GM12878 (cell line): Measurements from ENCODE around the gene PBRM1. TPM values are rescaled to one million over a fixed set of nuclear protein-coding genes. Genes with fewer than 3 reads are reported as not detected.

ENCODE experiments used
- ATAC-seq: fragments of 200-7000 bp; cut with Tn5 transposase; 3 replicates; pipeline ENCODE4 v1.9.1; 2020; ENCODE audit warnings: mild to moderate bottlenecking, moderate library complexity
- BruUV-seq: library from RNA; stranded (reverse); fragments of 400-500 nt; replicated peaks from 2 replicates; lab custom pipeline; 2021; lab: Mats Ljungman, UMichigan
- CTCF ChIA-PET: fragments of 300-600 bp; sonication (Branson Sonifier 250); formaldehyde crosslinking; extraction: SDS; loops from one replicate; lab custom pipeline; 2021; ENCODE audit warnings: inconsistent platforms; lab: Yijun Ruan, JAX
- POLR2A ChIA-PET: fragments of 350-600 bp; formaldehyde crosslinking; extraction: SDS; loops from one replicate; lab custom pipeline; 2021; ENCODE audit warnings: inconsistent platforms; lab: Charles Lee
- RAD21 ChIA-PET: fragments of 300-600 bp; sonication (Branson Sonifier 250); formaldehyde crosslinking; loops from one replicate; lab custom pipeline; 2023; ENCODE audit warnings: antibody characterized with exemption; ENCODE audit not compliant: unreplicated experiment; lab: Charles Lee
- SMC1A ChIA-PET: fragments of 300-600 bp; sonication (Branson Sonifier 250); formaldehyde crosslinking; loops from one replicate; lab custom pipeline; 2023; ENCODE audit not compliant: unreplicated experiment, uncharacterized antibody; lab: Charles Lee
- DNase-seq: peaks from one replicate; pipeline ENCODE4 v3.0.0-alpha.2; 2011; ENCODE audit warnings: low read depth, low spot score
- FAIRE-seq: peaks from 3 replicates; lab custom pipeline; 2011; peaks lifted over from hg19 to GRCh38; lab: Jason Lieb, UNC
- H2AFZ ChIP-seq: 2 replicates; pipeline ENCODE4 v1.6.0; 2011; ENCODE audit warnings: low read depth, low read length, control low read depth; ENCODE audit not compliant: control insufficient read depth
- H3K27ac ChIP-seq: 2 replicates; pipeline ENCODE4 v1.5.1; 2011; ENCODE audit warnings: control low read depth; ENCODE audit not compliant: control insufficient read depth, insufficient read depth
- H3K27me3 ChIP-seq, 2 experiments: replicated peaks in 1 of 2; 2 replicates each; pipeline versions ENCODE4 v1.6.0 to v1.6.1; 2011; ENCODE audit warnings: low read length in 1 of 2; ENCODE audit not compliant: control insufficient read depth in 2 of 2, insufficient read depth in 2 of 2
- H3K36me3 ChIP-seq, 2 experiments: 2 replicates each; pipeline ENCODE4 v1.5.1; 2011; ENCODE audit warnings: low read length in 1 of 2; ENCODE audit not compliant: control insufficient read depth in 2 of 2, insufficient read depth in 2 of 2
- H3K4me1 ChIP-seq: 2 replicates; pipeline ENCODE4 v1.6.1; 2011; ENCODE audit warnings: mild to moderate bottlenecking, low read length, moderate library complexity, mixed read lengths; ENCODE audit not compliant: control insufficient read depth, insufficient read depth
- H3K4me2 ChIP-seq: 2 replicates; pipeline ENCODE4 v1.6.0; 2011; ENCODE audit warnings: control low read depth; ENCODE audit not compliant: control insufficient read depth, insufficient read depth
- H3K4me3 ChIP-seq: fragments of 200-600 bp; sonication (generic); 2 replicates; pipeline ENCODE4 v1.5.1; 2016
- H3K79me2 ChIP-seq: 2 replicates; pipeline ENCODE4 v1.6.0; 2011; ENCODE audit warnings: low read length; ENCODE audit not compliant: control insufficient read depth, insufficient read depth
- H3K9ac ChIP-seq: 2 replicates; pipeline ENCODE4 v1.8.0; 2011; ENCODE audit warnings: low read length, control low read depth, mixed read lengths; ENCODE audit not compliant: control insufficient read depth, insufficient read depth
- H3K9me3 ChIP-seq: replicated peaks from 3 replicates; pipeline ENCODE4 v1.5.1; 2011; ENCODE audit warnings: mild to moderate bottlenecking, low read length; ENCODE audit not compliant: control insufficient read depth, insufficient read depth
- H4K20me1 ChIP-seq: 2 replicates; pipeline ENCODE4 v1.6.0; 2011; ENCODE audit not compliant: control insufficient read depth, insufficient read depth
- BACH1 ChIP-seq: fragments of 450-650 bp; IDR thresholded peaks from 2 replicates; pipeline ENCODE4 v1.6.1; 2017; ENCODE audit warnings: mild to moderate bottlenecking, borderline replicate concordance
- BRCA1 ChIP-seq: IDR thresholded peaks from 2 replicates; pipeline ENCODE4 v1.6.1; 2011; ENCODE audit warnings: low read depth, low read length, improper control_type of control experiment
- CEBPB ChIP-seq, 2 experiments: fragments of 150-350 bp in 1 of 2; IDR thresholded peaks; 2 replicates each; pipeline ENCODE4 v1.6.1; 2012 to 2014; ENCODE audit warnings: low read depth in 2 of 2, low read length in 2 of 2, borderline replicate concordance in 1 of 2, inconsistent platforms in 1 of 2
- FOS ChIP-seq: IDR thresholded peaks from 3 replicates; pipeline ENCODE4 v1.6.1; 2011; ENCODE audit warnings: borderline replicate concordance; ENCODE audit not compliant: insufficient read length; ENCODE audit errors: extremely low read depth
- GABPA ChIP-seq: IDR thresholded peaks from 2 replicates; pipeline ENCODE4 v1.6.1; 2014; ENCODE audit warnings: antibody characterized with exemption, low read depth, mild to moderate bottlenecking, inconsistent platforms
- MEF2B ChIP-seq: fragments of 450-650 bp; IDR thresholded peaks from 2 replicates; pipeline ENCODE4 v1.6.1; 2018; ENCODE audit warnings: mild to moderate bottlenecking, moderate library complexity; ENCODE audit not compliant: partially characterized antibody, poor library complexity, severe bottlenecking
- MTA3 ChIP-seq: IDR thresholded peaks from 2 replicates; pipeline ENCODE4 v1.6.1; 2012; ENCODE audit warnings: low read length, inconsistent platforms, borderline replicate concordance
- NFYA ChIP-seq: IDR thresholded peaks from 2 replicates; pipeline ENCODE4 v1.6.1; 2011; ENCODE audit warnings: low read depth, mild to moderate bottlenecking, low read length, improper control_type of control experiment, borderline replicate concordance
- NFYB ChIP-seq: IDR thresholded peaks from 2 replicates; pipeline ENCODE4 v1.6.1; 2011; ENCODE audit warnings: low read depth, mild to moderate bottlenecking, low read length, improper control_type of control experiment, moderate library complexity; ENCODE audit not compliant: insufficient read depth
- NR2C2 ChIP-seq: IDR thresholded peaks from 2 replicates; pipeline ENCODE4 v1.6.1; 2011; ENCODE audit warnings: borderline replicate concordance, low read depth; ENCODE audit not compliant: control insufficient read depth, insufficient read length
- PML ChIP-seq: IDR thresholded peaks from 2 replicates; pipeline ENCODE4 v1.6.1; 2012; ENCODE audit warnings: low read length, inconsistent platforms
- POLR2AphosphoS2 ChIP-seq: IDR thresholded peaks from 2 replicates; pipeline ENCODE4 v1.6.1; 2011; ENCODE audit warnings: low read depth, mild to moderate bottlenecking, low read length, improper control_type of control experiment, moderate library complexity
- POLR2AphosphoS5 ChIP-seq: IDR thresholded peaks from 2 replicates; pipeline ENCODE4 v1.6.1; 2011; ENCODE audit warnings: mild to moderate bottlenecking, low read length, inconsistent platforms
- RAD51 ChIP-seq: fragments of 450-650 bp; IDR thresholded peaks from 2 replicates; pipeline ENCODE4 v1.6.1; 2016; ENCODE audit warnings: moderate library complexity, mild to moderate bottlenecking, inconsistent platforms
- RCOR1 ChIP-seq: conservative IDR thresholded peaks from 2 replicates; pipeline ENCODE4 v1.6.1; 2012; ENCODE audit warnings: low read depth, low read length, improper control_type of control experiment
- RUNX3 ChIP-seq: IDR thresholded peaks from 2 replicates; pipeline ENCODE4 v1.6.1; 2012; ENCODE audit warnings: low read length, inconsistent platforms
- SIN3A ChIP-seq: IDR thresholded peaks from 2 replicates; pipeline ENCODE4 v1.6.1; 2012; ENCODE audit warnings: low read depth, low read length, improper control_type of control experiment
- SKIL ChIP-seq: fragments of 450-650 bp; IDR thresholded peaks from 2 replicates; pipeline ENCODE4 v1.6.1; 2017; ENCODE audit warnings: mild to moderate bottlenecking, low read depth, inconsistent platforms; ENCODE audit not compliant: poor library complexity, severe bottlenecking
- SMAD1 ChIP-seq: fragments of 450-650 bp; IDR thresholded peaks from 2 replicates; pipeline ENCODE4 v1.6.1; 2018; ENCODE audit warnings: mild to moderate bottlenecking, low read depth; ENCODE audit not compliant: partially characterized antibody
- SMARCA5 ChIP-seq: fragments of 450-650 bp; IDR thresholded peaks from 2 replicates; pipeline ENCODE4 v1.6.1; 2017; ENCODE audit warnings: mild to moderate bottlenecking
- TCF7 ChIP-seq: IDR thresholded peaks from 2 replicates; pipeline ENCODE4 v1.6.1; 2014; ENCODE audit warnings: antibody characterized with exemption, borderline replicate concordance
- YY1 ChIP-seq: IDR thresholded peaks from 2 replicates; pipeline ENCODE4 v1.6.1; 2011; ENCODE audit warnings: low read depth, mild to moderate bottlenecking, low read length
- ZBED1 ChIP-seq: IDR thresholded peaks from 2 replicates; pipeline ENCODE4 v1.6.1; 2016; ENCODE audit warnings: borderline replicate concordance
- WGBS: methylation state at CpG from one replicate; pipeline ENCODE4 v1.1.6; 2016; ENCODE audit warnings: low lambda C conversion rate; ENCODE audit not compliant: insufficient replicate concordance, insufficient coverage; ENCODE audit errors: missing lambda C conversion rate; 5-methylcytosine and 5-hydroxymethylcytosine counted together
- in situ Hi-C: fragments of 300-500 bp; cut with MboI; formaldehyde crosslinking; loops from 9 replicates; pipeline ENCODE4 v1.14.3; 2018; ENCODE audit warnings: mixed read lengths
- intact Hi-C: fragments of 100-400 bp; cut with micrococcal nuclease; formaldehyde crosslinking; loops from one replicate; pipeline ENCODE4 v1.14.2; 2022; ENCODE audit not compliant: unreplicated experiment
- polyA plus RNA-seq, 11 experiments: library from polyadenylated mRNA; depleted of rRNA in 4 of 11; unstranded in 6 of 11; stranded (reverse) in 5 of 11; fragments of >200 nt; fragmentation: Nextera tagmentation in 4 of 11; fragmentation: Illumina TruSeq in 1 of 11; extraction: Ambion mirVana in 4 of 11; extraction: Trizol in 1 of 11; gene quantifications; 1 replicate in 1 of 11; 2 replicates in 10 of 11; pipeline versions ENCODE4 v1.2.1 to v1.2.3, GENCODE V29; 2011 to 2016; ENCODE audit warnings: inconsistent platforms in 2 of 11, missing spikeins in 2 of 11, low read depth in 1 of 11
- total RNA-seq, 4 experiments: library from RNA; depleted of rRNA in 3 of 4; stranded (reverse); fragments of >200 nt in 3 of 4; fragmentation: Illumina TruSeq in 1 of 4; extraction: Trizol in 1 of 4; gene quantifications; 2 replicates each; pipeline versions ENCODE4 v1.2.1 to v1.2.3, GENCODE V29; 2013 to 2021

The PBRM1 gene
- total and polyA plus RNA-seq, 10 of the 15 experiments (the other 5 are each of a cell fraction or from before 2014, with no cell fraction given) = 8.9 to 88.9 (median 39.3) TPM

- in situ Hi-C loops = no loop called here
- SMC1A ChIA-PET = interaction anchor here (1.0 to 3.4 kb wide), 3 partner anchors 11 to 186 kb away, joined by 3 to 17 read pairs (median 8); no protein-coding TSS in a partner anchor
- FAIRE-seq (peak; percentile 7), ATAC-seq (no peak), DNase-seq (peak; percentile 55)
- CTCF ChIA-PET = interaction anchor here (0.6 to 1.6 kb wide), 3 partner anchors 9 to 38 kb away, joined by 3 to 4 read pairs (median 4); no protein-coding TSS in a partner anchor
- Histone ChIP-seq H3K4me2 (peak overlapping the region; percentile 85), H4K20me1 (no peaks in the 10 kb centered on the region), H3K9ac (peak overlapping the region; percentile 92), H3K36me3 (peaks cover 3 to 14% of the 10 kb centered on the region in 2 experiments), H3K79me2 (peaks cover 53% of the 10 kb centered on the region), H3K4me3 (peak overlapping the region; percentile 90), H3K27me3 (no peaks in the 10 kb centered on the region), H3K4me1 (peaks cover 30% of the 10 kb centered on the region), H3K9me3 (no peaks in the 10 kb centered on the region; the same call in 1 of the 3 replicates), H2AFZ (no peak overlapping the region), H3K27ac (peak overlapping the region; percentile 75)
- no TSS peak for BruUV-seq
- RAD21 ChIA-PET = interaction anchor here (1.1 to 1.2 kb wide), 3 partner anchors 10 to 366 kb away, joined by 3 read pairs; no protein-coding TSS in a partner anchor
- POLR2A ChIA-PET = interaction anchor here (0.6 to 4.1 kb wide), 7 partner anchors 11 to 412 kb away, joined by 3 to 25 read pairs (median 3); partner anchors contain the start of gene NEK4
- 2% methylated on average over 4 of the region's 4 CpGs for WGBS
- intact Hi-C loops = loop anchor here (2.0 to 10.0 kb wide), 2 partner anchors 63 to 337 kb away; partner anchors contain the start of genes NEK4 and SFMBT1
- TF ChIP-seq POLR2AphosphoS5 = no peak
- peak; percentile 24; the same call in 1 of the 2 replicates for TF ChIP-seq TCF7
- TF ChIP-seq BRCA1 = no peak
- TF ChIP-seq GABPA = 0 out of 2 replicates have a peak, but pooled peaks have one; percentile 24
- no peak for TF ChIP-seq NFYB
- TF ChIP-seq YY1 = no peak
- TF ChIP-seq BACH1 = no peak
- TF ChIP-seq CEBPB (IDR thresholded peaks at IDR 0.05; ENCODE audit: borderline replicate concordance in 1 of 2, low read depth in 2 of 2, low read length in 2 of 2) = no peak
- no peak for TF ChIP-seq NR2C2
- TF ChIP-seq MEF2B = no peak
- TF ChIP-seq RAD51 = no peak
- no peak for TF ChIP-seq ZBED1
- no peak for TF ChIP-seq NFYA
- no peak for TF ChIP-seq FOS
- TF ChIP-seq SIN3A = no peak
- peak; percentile 57; the same call in 1 of the 2 replicates for TF ChIP-seq MTA3
- TF ChIP-seq SMARCA5 = no peak
- no peak for TF ChIP-seq SMAD1
- TF ChIP-seq SKIL = no peak
- TF ChIP-seq PML = peak; percentile 68
- no peak for TF ChIP-seq POLR2AphosphoS2
- TF ChIP-seq RUNX3 = peak; percentile 87
- TF ChIP-seq RCOR1 = no peak
Measured at GRCh38 chr3:52707585-52707984, 21.9 kb upstream of the PBRM1 start.
